CD4-positive, alpha-beta T cell treated with Interleukin-12 subunit alpha and Interleukin-12 subunit beta, for 1 hour (primary cell): ENCODE measurements around the gene FMNL2.

Experiments
- DNase-seq: peaks from one replicate; pipeline ENCODE4 v3.0.0-alpha.2; 2020

Gene FMNL2

DNA sequence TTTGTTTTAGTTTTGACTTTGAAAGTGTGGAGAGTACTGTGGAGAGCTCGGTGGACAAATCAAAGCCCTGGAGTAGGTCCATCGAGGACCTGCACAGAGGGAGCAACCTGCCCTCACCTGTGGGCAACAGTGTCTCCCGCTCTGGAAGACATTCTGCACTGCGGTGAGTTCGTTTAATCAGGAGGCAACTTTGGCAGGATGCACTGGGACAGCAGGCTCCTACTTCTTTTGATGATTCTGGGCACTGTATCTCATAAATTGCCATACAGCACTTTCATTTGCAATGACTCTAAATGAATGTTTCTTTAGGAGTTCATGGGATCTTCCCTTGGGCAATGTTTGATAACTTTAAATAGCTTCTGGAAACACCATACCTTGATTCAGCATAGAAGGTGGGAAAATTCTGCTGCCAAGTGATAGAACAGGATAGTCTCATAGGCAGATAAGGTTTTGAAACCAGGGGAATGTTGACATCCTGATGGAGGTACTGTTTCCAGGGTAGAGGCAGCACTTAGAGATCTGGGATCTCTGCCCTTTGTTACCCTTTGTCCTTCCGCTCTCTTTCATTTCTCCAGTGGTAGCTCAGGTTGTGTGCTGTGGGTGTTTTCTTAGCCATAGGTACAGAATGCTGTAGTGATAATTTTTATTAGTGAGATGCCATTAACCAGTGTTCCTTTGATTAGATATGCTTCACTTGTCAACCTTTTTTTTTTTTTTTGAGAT, 226.1 kb downstream of the FMNL2 start:
- DNase-seq = no peak

GRCh38 chr2:152562198-152562884, 227.4 kb downstream of the FMNL2 start:
- no peak for DNase-seq

DNA sequence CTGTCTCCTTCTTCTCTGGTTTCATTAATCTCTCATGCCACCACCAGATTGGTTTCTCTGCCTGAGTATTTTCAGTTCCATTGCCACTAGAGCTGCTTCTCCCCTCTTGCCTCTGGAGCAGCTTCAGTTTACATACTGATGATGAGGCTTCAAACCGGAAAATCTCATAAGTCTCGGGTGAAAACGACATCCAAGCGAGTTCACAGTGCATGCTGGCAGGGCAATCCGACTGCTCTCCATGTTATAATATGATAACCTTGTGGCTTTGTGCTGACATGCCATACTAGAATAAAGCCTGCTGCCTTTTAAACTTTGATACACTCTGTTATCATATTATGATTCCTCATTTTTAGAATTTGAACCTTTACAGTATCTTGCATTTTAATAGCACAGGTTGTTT, 228.8 kb downstream of the FMNL2 start:
- no peak for DNase-seq

DNA sequence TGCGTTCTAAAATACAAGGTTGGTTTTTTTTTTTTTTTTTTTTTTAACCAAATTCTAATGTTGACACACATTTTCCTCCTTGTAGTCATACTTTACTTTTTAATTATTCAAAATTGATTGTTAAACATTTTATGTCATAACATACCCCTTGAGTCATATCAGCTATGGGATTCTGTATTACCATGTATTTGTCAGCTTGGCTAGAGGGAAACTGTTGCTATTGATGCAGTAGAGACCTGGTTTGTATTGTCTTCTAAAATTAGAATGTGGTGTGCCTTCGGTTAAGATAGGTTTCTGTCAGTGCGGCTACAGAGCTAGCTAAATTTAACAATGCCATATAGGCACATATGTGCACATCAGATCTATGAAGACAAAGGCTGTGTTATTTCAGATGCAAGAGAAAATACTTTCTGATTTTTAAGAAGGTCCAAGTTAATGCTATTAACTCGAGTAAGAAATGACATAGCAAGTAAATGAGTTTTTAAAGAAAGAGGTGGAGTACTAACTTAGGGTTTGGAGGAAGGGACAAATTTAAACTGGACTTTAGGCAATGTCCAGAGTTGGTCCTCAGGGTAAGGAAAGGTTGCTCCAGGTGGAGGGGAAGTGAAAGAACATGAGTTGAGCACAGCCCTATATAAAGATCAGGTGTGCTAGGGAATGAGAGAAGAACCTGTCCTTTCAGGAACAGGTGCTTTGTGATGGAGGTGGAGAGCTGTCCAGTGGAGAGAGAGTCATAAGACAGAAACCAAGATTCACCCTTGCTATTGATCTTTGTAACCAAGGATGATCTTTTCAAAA, 230.0 kb downstream of the FMNL2 start:
- no peak for DNase-seq

DNA sequence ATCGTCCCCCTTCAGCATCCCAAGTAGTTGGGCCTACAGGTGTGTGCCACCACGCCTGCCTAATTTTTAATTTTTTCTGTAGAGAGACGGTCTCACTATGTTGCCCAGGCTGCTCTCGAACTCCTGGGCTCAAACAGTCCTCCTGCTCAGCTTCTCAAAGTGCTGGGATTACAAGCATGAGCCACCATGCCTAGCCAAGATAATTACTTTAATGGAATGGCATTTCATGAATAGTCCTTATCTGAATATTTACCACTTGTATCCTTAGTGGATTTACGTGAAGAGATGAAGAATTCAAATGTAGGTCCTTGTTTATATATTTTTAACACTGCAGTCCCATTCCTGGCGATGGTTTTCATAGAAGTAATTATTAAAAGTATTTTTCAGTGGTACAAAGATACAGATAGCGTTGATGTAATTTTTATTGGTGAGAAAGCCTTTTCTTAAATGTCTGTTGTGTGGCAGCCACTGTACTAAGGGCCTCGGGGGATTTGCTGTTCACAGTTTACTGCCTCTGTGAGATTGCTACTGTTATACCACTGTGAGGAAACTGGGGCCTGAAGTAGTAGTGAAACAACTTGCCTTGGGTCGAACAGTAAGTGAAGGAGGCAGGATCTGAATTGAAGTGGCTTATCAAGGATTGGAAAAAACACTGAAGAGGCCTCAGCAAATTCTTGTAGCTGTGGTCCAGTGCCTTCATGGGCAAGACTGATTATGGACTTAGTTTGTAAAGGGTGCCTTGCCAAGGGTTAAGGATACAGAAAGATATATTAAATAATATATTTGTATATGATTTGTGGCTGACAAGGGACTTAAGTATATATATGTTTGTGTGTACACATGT, 231.1 kb downstream of the FMNL2 start:
- DNase-seq = no peak

- no peak for DNase-seq
Observed at GRCh38 chr2:152566728-152567069, 231.7 kb downstream of the FMNL2 start.

GRCh38 chr2:152568531-152568930, 233.6 kb downstream of the FMNL2 start:
- no peak for DNase-seq

- no peak for DNase-seq
Observed at GRCh38 chr2:152569186-152569585, 234.2 kb downstream of the FMNL2 start.

GRCh38 chr2:152571048-152571766, 236.2 kb downstream of the FMNL2 start:
- no peak for DNase-seq

GRCh38 chr2:152572031-152572430, 237.1 kb downstream of the FMNL2 start:
- DNase-seq = no peak

DNA sequence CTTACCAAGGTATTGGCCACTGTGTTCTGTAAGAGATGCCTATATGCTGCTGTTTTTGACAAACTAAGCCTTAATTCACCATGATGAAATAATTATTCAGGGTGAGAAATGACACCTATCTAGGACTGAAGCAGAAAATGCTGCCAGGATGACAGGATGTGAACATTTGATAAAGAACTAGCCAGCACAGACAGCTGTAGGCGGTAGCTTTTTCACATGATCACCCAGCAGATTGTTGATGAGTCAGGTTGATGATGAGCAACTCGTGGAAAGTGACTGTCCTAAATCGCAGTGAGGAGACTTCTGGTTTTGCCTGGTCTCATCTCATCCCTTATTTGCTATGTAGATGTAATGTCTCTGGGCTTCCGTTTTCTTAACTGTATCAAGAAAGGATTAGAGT, 238.2 kb downstream of the FMNL2 start:
- no peak for DNase-seq

DNA sequence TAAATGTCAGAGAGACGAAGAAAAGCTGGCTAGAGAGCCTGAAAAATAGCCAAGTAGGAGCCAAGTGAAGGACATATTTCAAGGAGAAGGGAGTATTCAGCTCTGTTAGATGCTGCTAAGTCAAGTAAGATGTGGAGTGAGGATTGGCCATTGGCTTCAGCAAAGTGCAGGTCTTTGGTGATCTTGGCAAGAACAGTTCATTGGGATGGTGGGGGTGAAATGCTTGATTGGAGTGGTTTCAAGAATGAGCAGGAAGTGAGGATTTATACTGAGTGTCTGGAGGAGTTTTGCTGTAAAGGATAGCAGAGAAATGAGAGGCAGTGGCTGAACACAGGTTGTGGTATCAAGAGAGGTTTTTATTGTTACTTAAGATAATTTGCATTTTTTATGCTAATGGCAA, 242.6 kb downstream of the FMNL2 start:
- DNase-seq = no peak

DNA sequence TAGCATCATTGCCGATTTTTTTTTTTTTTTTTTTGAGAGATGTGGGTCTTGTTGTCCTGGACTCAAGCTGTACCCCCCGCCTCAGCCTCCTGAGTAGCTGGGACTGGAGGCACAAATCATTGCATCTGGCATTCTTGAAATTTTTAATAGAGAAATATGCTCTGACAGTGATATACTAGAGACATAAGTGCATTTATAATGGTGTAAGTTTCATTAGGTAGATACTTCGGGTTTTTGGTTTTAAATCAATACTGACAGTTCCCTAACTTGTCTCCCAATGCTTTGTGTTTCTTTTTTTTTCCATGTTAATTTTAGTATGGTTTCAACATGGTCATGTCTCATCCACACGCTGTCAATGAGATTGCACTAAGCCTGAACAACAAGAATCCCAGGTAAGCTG, 243.6 kb downstream of the FMNL2 start:
- DNase-seq = no peak

DNA sequence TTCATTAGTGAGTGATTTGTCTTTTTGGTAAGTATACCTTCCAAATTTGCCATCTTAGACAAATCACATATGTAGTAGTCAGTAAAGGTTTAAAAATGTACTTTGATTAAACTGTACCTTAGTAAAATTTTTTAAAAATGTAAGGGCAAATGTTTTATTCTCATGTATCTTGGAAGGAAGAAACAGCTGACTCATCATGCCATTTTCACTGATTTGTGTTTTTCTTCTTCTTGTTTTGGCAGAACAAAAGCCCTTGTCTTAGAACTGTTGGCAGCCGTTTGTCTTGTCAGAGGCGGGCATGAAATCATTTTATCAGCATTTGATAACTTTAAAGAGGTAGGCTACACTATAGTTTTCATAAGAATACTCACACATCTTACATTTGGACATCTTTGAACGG, 245.7 kb downstream of the FMNL2 start:
- no peak for DNase-seq

DNA sequence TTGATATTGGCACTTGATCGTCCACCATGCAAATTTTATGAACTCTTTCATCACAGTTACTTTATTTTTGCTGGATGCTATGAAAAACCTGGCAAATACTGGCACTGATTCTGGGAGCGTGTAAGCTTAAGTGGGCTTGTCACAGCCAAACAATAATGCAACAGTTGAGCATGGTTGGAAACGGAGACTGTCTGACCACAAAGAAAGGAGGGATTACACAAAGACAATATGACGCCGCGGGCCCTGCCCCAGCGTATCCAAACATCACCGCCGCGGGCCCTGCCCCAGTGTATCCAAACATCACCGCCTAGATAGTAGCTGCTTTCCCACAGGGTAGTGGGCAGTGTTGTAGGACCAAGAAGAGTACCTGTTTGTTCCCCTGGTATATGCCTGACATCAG, 246.4 kb downstream of the FMNL2 start:
- no peak for DNase-seq

GRCh38 chr2:152582081-152582480, 247.1 kb downstream of the FMNL2 start:
- DNase-seq = no peak

DNA sequence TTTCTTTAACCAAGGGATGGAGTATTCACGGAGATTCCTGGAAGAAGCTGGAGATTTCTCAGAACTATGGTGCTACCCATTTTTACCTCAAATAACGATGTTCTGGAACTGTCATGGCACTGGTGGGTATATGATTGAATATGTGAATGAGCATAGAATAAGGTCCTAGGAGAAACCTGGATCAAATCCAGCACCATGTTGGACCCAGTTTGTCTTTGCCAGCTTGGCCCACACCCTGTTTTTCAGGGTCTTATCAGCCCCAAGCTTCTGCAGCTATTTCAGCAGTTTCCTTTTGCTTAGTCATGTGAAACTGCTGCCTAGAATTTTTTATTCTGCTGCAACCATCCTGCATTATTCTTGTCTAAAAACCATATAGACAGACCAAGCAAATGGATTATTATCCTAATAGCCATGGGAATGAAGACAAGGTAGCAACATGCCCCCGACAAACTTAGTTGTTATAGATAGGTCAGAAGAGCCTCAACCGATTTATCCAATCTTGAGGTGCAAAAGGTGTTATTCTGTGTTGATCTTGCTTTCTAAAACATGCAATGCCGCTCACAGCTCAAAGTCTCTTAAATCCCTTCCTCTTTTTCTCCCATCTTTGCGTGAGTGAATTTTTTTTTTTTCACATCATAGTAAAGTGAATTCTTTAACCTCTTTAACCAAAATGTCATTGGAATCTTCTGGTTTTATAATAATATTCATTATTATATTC, 248.7 kb downstream of the FMNL2 start:
- no peak for DNase-seq

DNA sequence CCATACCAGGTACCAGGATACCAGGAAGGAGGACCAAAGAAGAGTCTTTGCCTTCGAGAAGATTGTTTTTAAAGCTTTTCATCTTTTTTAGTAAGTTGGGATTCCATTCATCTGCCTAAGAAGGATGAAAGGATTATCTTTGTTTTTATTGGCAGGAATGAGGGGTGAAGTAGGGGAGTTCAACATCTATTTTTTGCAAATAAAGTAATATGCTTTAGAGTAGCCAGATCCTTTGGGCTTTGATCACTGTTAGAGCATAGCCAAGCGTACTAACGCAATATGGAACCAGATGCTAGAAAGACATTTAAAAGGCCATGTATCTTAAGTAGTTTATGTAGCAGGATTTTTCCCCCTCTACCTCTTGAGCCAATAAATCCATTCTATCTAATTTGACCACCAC, 249.3 kb downstream of the FMNL2 start:
- DNase-seq = no peak

GRCh38 chr2:152585830-152586484, 251.0 kb downstream of the FMNL2 start:
- DNase-seq = no peak

DNA sequence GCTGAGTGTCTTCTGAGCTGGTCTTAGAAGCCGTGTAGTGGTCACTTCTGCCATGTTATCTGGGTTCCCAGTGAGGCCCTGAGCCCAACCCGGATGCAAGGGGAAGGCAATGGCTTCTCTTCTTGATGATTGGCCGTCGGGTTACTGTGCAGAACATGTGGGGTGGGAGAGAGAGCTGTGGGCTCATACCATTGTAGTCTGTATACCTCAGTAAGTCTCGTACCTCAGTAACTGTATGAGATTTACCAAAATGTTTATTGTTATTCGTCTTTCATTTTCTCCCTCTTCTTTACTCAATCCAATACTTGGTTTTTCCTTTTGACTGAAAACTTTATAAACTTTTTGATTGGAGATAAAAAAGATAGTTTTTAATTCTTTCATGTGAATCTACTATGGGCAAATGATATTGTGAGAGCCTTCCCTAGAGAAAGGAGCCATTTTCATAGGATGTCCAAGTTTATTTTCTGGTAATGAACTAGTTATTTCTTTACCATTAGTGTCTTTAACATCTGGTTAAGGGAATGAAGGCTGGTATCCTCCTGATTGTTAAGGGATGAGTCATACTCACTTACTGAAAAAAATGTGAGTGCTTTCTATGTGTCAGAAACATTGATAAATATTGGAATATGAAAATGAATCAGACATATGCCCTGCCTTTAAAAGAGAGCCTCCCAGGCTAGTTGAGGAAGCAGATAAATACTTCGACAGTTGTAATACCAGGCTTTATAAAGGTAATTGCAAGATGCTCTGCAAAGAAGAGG, 252.4 kb downstream of the FMNL2 start:
- DNase-seq = no peak
